Measurements from ENCODE around the gene CFAP69.
A peak's percentile ranks its signal among the peaks of the same experiment; 100 is the strongest.
"Not testable (repeated sequence)": the region's sequence is repeated elsewhere in the genome, so short reads cannot be mapped to it uniquely, and the experiment has no call there.

CFAP69 gene

GRCh38 chr7:90346336-90347125 lies 101.6 kb downstream of the CFAP69 start, which contains the start of gene GTPBP10:
TSS of gene GTPBP10 (plus strand) at chr7:90346716. CDS start at chr7:90346742, 26 bp downstream.
- peak; percentile 85 for TF ChIP-seq CTCF (IDR thresholded peaks at IDR 0.05; ENCODE audit: low read depth, low read length)
- DNase-seq (ENCODE audit: low read depth in 2 of 2): peak; percentile 96 to 97
- H3K4me3 ChIP-seq (replicated peaks in 1 of 2; ENCODE audit: low read depth in 2 of 2, low read length in 2 of 2): peak within 1 kb of the TSS; percentile 88 to 93

- DNase-seq (ENCODE audit: low read depth in 2 of 2): no peak
- TF ChIP-seq CTCF (IDR thresholded peaks at IDR 0.05; ENCODE audit: low read depth, low read length): no peak
- H3K4me3 ChIP-seq (replicated peaks in 1 of 2; ENCODE audit: low read depth in 2 of 2, low read length in 2 of 2): no peak overlapping the region
Measured at GRCh38 chr7:90347759-90348158, 102.8 kb downstream of the CFAP69 start.

- H3K4me3 ChIP-seq (replicated peaks in 1 of 2; ENCODE audit: low read depth in 2 of 2, low read length in 2 of 2): no peak overlapping the region
- no peak for TF ChIP-seq CTCF (IDR thresholded peaks at IDR 0.05; ENCODE audit: low read depth, low read length)
- DNase-seq (ENCODE audit: low read depth in 2 of 2): no peak
Measured at GRCh38 chr7:90349305-90349704, 104.3 kb downstream of the CFAP69 start.

GRCh38 chr7:90350032-90350431 lies 105.1 kb downstream of the CFAP69 start:
- not testable (repeated sequence) for DNase-seq (ENCODE audit: low read depth in 2 of 2); H3K4me3 ChIP-seq (replicated peaks in 1 of 2; ENCODE audit: low read depth in 2 of 2, low read length in 2 of 2)

GRCh38 chr7:90351987-90352386 lies 107.0 kb downstream of the CFAP69 start:
- no peak for DNase-seq (ENCODE audit: low read depth in 2 of 2)
- TF ChIP-seq CTCF (IDR thresholded peaks at IDR 0.05; ENCODE audit: low read depth, low read length): no peak
- no peak overlapping the region for H3K4me3 ChIP-seq (replicated peaks in 1 of 2; ENCODE audit: low read depth in 2 of 2, low read length in 2 of 2)
